K562 (cell line): ENCODE results near the gene SEPTIN2. TPM values are rescaled to one million over a fixed set of nuclear protein-coding genes. Genes with fewer than 3 reads are reported as not detected.

ENCODE experiments used
- ZNF347 ChIP-seq: fragments of 450-650 bp; formaldehyde crosslinking; IDR thresholded peaks from 2 replicates; pipeline ENCODE4 v1.4.0; 2020; ENCODE audit warnings: low read depth, mild to moderate bottlenecking, moderate library complexity
- polyA plus RNA-seq, 8 experiments: library from polyadenylated mRNA; depleted of rRNA in 4 of 8; stranded (reverse) in 5 of 8; unstranded in 3 of 8; fragments of >200 nt; fragmentation: Nextera tagmentation in 2 of 8; fragmentation: Illumina TruSeq in 1 of 8; extraction: Ambion mirVana in 2 of 8; extraction: Trizol in 1 of 8; gene quantifications; 2 replicates each; pipeline versions ENCODE4 v1.2.1 to v1.2.3, GENCODE V29; 2011 to 2014; ENCODE audit warnings: inconsistent platforms in 1 of 8, missing spikeins in 1 of 8
- total RNA-seq, 7 experiments: library from RNA; depleted of rRNA in 6 of 7; stranded (reverse); fragments of >200 nt in 6 of 7; fragmentation: Illumina TruSeq in 2 of 7; extraction: Trizol in 2 of 7; gene quantifications; 2 replicates each; pipeline versions ENCODE4 v1.2.1 to v1.2.3, GENCODE V29; 2011 to 2021; ENCODE audit warnings: low replicate concordance in 1 of 7
- TF ChIP-seq, protein P1 (sequence below): fragments of 250-450 bp; sonication (Bioruptor Pico); IDR thresholded peaks from 2 replicates; pipeline ENCODE4 v1.9.0; 2021; ENCODE audit warnings: mild to moderate bottlenecking, inconsistent platforms
- TF ChIP-seq, protein P2 (sequence below): fragments of 150-350 bp; IDR thresholded peaks from 2 replicates; pipeline ENCODE4 v1.6.1; 2014; ENCODE audit warnings: low read depth, mild to moderate bottlenecking, low read length, borderline replicate concordance
- TF ChIP-seq, protein P3 (sequence below), 2 experiments: fragments of 450-650 bp in 1 of 2; sonication (generic) in 1 of 2; formaldehyde crosslinking in 1 of 2; IDR thresholded peaks; 2 replicates each; pipeline versions ENCODE4 v1.7.1 to v1.9.0; 2016 to 2022; ENCODE audit warnings: inconsistent platforms in 1 of 2, mild to moderate bottlenecking in 1 of 2, missing genetic modification reagents in 1 of 2

The SEPTIN2 gene
- total and polyA plus RNA-seq, 9 of the 15 experiments (the other 6 are each of a cell fraction or from before 2014, with no cell fraction given): 121 to 367 (median 166) TPM

DNA sequence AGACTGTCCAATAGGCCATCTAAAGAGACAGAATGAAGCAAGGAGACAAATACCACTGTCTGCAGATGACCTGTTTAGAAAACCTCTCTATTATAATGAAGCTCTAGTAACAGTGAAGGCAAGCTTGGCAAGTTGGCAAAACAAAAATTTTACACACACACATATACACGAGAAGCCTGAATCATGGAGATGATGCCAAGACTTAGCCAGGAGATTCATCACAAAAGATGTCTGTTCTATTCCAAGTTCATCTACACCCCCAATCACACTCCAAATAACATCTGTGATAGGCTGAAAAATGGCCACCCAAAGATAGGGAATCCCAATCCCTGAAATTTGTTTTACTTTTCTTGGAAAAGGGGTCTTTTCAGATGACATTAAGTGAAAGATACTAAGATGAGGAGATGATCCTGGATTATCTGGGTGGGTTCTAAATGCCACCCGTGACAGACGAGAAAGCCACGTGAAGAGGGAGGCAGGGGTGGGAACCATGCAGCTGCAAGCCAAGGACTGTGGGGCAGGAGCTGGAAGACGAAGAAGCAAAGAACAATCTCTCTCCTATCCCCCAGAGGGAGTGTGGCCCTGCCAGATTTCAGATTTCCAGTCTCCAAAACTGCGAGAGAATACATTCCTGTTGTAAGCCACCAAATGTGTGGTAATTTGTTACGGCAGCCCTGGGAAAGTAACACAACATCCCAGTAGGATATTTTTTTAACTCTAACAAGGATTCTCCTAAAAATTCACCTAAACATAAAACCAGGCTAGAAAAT, 20.2 kb upstream of the SEPTIN2 start (continued):
- TF ChIP-seq, protein P1, sequence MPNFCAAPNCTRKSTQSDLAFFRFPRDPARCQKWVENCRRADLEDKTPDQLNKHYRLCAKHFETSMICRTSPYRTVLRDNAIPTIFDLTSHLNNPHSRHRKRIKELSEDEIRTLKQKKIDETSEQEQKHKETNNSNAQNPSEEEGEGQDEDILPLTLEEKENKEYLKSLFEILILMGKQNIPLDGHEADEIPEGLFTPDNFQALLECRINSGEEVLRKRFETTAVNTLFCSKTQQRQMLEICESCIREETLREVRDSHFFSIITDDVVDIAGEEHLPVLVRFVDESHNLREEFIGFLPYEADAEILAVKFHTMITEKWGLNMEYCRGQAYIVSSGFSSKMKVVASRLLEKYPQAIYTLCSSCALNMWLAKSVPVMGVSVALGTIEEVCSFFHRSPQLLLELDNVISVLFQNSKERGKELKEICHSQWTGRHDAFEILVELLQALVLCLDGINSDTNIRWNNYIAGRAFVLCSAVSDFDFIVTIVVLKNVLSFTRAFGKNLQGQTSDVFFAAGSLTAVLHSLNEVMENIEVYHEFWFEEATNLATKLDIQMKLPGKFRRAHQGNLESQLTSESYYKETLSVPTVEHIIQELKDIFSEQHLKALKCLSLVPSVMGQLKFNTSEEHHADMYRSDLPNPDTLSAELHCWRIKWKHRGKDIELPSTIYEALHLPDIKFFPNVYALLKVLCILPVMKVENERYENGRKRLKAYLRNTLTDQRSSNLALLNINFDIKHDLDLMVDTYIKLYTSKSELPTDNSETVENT (CRISPR knock-in tag): no peak
- TF ChIP-seq, protein P2, sequence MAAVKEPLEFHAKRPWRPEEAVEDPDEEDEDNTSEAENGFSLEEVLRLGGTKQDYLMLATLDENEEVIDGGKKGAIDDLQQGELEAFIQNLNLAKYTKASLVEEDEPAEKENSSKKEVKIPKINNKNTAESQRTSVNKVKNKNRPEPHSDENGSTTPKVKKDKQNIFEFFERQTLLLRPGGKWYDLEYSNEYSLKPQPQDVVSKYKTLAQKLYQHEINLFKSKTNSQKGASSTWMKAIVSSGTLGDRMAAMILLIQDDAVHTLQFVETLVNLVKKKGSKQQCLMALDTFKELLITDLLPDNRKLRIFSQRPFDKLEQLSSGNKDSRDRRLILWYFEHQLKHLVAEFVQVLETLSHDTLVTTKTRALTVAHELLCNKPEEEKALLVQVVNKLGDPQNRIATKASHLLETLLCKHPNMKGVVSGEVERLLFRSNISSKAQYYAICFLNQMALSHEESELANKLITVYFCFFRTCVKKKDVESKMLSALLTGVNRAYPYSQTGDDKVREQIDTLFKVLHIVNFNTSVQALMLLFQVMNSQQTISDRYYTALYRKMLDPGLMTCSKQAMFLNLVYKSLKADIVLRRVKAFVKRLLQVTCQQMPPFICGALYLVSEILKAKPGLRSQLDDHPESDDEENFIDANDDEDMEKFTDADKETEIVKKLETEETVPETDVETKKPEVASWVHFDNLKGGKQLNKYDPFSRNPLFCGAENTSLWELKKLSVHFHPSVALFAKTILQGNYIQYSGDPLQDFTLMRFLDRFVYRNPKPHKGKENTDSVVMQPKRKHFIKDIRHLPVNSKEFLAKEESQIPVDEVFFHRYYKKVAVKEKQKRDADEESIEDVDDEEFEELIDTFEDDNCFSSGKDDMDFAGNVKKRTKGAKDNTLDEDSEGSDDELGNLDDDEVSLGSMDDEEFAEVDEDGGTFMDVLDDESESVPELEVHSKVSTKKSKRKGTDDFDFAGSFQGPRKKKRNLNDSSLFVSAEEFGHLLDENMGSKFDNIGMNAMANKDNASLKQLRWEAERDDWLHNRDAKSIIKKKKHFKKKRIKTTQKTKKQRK: no peak
- TF ChIP-seq, protein P3, sequence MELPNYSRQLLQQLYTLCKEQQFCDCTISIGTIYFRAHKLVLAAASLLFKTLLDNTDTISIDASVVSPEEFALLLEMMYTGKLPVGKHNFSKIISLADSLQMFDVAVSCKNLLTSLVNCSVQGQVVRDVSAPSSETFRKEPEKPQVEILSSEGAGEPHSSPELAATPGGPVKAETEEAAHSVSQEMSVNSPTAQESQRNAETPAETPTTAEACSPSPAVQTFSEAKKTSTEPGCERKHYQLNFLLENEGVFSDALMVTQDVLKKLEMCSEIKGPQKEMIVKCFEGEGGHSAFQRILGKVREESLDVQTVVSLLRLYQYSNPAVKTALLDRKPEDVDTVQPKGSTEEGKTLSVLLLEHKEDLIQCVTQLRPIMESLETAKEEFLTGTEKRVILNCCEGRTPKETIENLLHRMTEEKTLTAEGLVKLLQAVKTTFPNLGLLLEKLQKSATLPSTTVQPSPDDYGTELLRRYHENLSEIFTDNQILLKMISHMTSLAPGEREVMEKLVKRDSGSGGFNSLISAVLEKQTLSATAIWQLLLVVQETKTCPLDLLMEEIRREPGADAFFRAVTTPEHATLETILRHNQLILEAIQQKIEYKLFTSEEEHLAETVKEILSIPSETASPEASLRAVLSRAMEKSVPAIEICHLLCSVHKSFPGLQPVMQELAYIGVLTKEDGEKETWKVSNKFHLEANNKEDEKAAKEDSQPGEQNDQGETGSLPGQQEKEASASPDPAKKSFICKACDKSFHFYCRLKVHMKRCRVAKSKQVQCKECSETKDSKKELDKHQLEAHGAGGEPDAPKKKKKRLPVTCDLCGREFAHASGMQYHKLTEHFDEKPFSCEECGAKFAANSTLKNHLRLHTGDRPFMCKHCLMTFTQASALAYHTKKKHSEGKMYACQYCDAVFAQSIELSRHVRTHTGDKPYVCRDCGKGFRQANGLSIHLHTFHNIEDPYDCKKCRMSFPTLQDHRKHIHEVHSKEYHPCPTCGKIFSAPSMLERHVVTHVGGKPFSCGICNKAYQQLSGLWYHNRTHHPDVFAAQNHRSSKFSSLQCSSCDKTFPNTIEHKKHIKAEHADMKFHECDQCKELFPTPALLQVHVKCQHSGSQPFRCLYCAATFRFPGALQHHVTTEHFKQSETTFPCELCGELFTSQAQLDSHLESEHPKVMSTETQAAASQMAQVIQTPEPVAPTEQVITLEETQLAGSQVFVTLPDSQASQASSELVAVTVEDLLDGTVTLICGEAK (IDR thresholded peaks at IDR 0.05): no peak
- TF ChIP-seq, protein P3 (CRISPR knock-in tag; IDR thresholded peaks at IDR 0.05): no peak
- TF ChIP-seq ZNF347 (CRISPR knock-in tag): no peak
